ENCODE measurements around the gene SUSD6. TPM values are rescaled to one million over a fixed set of nuclear protein-coding genes. Genes with fewer than 3 reads are reported as not detected.

SUSD6 gene, protein sequence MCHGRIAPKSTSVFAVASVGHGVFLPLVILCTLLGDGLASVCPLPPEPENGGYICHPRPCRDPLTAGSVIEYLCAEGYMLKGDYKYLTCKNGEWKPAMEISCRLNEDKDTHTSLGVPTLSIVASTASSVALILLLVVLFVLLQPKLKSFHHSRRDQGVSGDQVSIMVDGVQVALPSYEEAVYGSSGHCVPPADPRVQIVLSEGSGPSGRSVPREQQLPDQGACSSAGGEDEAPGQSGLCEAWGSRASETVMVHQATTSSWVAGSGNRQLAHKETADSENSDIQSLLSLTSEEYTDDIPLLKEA
- polyA plus RNA-seq (2012; ENCODE audit: insufficient read depth, insufficient read length), result 6.7 TPM

GRCh38 chr14:69611172-69612013 is at the start of gene SUSD6:
Gene SUSD6 (plus strand): TSS chr14:69611596. CDS start chr14:69658593, 46,997 bp downstream.
- peak within 1 kb of the TSS; percentile 72 for H3K4me3 ChIP-seq (ENCODE audit: low read length)
- DNase-seq (ENCODE audit: low read depth, low spot score), result peak; percentile 81

DNA sequence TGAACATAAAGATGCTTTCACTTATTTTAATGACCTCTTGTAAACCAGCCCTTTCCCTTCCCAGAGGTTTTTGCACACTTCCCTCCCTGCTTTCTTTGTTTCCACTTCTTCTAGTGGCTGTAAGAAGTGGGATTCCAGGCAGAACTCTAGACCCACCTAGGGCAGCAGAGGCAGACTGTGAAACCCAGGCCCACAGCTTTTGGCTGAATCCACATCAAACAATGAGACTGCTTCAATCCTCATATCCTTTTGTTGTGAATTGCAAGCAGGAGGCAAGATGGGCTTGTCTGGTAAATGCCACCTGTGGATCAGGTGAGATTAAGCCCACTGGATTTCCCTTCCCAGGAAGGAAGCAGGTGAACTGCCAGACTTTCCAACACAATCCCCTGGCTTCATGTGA is 49.5 kb upstream of the SUSD6 start:
- no peak for DNase-seq (ENCODE audit: low read depth, low spot score)
- no peak overlapping the region for H3K4me3 ChIP-seq (ENCODE audit: low read length)

- no peak overlapping the region for H3K4me3 ChIP-seq (ENCODE audit: low read length)
- DNase-seq (ENCODE audit: low read depth, low spot score), result no peak
Measured at GRCh38 chr14:69567563-69567962, 43.8 kb upstream of the SUSD6 start.

DNA sequence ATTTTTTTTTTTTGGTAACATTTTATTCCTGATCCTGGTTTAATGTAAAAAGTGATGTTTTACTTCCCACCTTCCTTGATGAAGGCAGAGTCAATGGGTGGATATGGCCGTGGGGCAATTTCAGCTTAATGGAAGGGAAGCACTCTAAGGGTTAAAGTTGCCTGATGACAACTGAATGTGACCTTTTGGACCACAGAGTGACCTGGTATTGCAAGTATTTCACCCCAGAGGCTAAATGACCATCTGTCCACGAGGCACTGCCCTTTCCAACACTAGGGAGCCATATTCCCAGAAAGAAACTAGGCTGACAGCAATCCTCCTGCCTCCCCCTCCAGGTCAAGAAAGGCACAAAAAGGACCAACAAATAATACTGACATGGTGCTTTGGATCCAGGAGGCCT is 41.5 kb upstream of the SUSD6 start:
- no peak for DNase-seq (ENCODE audit: low read depth, low spot score)
- H3K4me3 ChIP-seq (ENCODE audit: low read length), result no peak overlapping the region

DNA sequence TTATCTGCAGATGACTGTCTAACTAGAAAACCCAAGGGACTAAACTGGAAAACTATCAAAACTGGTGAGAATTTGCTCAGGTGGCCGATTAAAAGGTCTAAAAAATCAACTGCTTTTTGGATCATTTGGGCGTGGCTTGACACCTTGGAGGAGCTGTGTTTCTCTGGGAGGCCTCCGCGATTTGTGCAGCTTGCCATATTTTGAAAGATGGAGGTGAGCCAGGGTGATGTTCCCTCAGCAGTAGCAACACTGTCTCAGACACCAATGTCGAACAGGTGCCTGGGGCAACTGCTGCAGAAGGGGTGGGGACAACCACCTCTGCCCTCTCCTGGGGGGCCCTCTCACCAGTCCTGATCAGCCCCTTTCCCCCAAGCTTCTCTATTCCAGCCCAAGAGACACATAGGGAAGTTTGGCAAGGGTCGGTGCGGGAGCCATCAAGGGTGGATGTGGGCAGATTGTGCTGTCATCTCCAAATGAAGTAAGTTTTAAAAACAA is 40.5 kb upstream of the SUSD6 start:
- no peak overlapping the region for H3K4me3 ChIP-seq (ENCODE audit: low read length)
- no peak for DNase-seq (ENCODE audit: low read depth, low spot score)

GRCh38 chr14:69571449-69572029 is 39.9 kb upstream of the SUSD6 start:
- no peak for DNase-seq (ENCODE audit: low read depth, low spot score)
- no peak overlapping the region for H3K4me3 ChIP-seq (ENCODE audit: low read length)

DNA sequence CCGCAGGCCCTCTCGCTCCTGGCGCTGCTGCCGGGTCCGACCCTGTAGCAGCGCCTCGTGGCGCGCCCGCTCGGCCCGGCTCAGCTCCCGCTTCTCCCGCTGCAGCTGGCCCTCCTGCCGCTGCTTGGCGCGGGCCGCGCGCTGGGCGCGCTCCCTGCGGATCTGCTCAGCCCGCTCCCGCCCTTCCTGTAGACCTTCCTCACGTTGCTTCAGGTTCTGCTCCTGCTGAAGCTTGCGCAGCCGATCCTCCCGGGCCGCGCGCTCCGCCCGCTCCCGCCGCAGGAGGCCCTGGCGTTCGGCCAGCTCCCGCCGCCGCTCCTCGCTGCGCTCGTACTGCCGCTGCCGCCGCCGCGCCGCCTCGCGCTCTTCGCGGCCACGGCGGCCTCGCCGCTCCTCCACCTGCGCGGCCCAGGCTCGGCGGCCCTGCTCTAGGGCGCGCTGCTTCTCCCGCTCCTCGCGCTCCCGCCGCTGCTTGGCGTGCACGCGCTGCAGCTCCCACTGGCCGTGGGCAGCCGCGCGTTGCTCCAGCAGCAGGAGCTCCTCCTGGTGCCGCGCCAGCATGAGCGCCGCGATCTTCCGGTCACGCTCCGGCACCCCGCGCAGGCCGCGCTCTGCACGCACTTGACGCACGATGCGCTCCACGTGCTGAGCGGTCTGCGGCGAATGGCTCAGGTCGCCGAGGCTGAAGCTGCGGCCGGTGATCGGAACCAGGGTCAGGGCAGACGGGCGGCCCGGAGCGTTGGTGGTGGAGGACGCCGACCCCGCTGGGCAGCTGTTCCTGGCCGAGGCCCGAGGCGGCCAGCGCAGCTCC is 39.2 kb upstream of the SUSD6 start:
- DNase-seq (ENCODE audit: low read depth, low spot score), result no peak
- no peak overlapping the region for H3K4me3 ChIP-seq (ENCODE audit: low read length)

DNA sequence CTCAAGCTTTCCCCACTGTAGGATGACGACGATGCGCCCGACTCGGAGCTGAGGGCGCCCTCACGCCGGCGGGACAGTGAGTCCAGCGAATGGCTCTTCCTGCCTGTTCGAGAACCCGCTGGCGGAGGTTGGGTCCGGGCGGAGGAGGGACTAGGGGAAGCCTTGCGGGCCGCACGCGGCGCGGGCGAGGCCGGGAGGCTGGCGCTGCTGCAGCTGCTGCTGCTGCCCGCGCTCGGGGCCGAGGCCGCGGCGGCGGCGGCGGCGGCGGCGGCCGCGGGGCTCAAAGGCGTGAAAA is 38.6 kb upstream of the SUSD6 start:
- no peak for DNase-seq (ENCODE audit: low read depth, low spot score)
- no peak overlapping the region for H3K4me3 ChIP-seq (ENCODE audit: low read length)

DNA sequence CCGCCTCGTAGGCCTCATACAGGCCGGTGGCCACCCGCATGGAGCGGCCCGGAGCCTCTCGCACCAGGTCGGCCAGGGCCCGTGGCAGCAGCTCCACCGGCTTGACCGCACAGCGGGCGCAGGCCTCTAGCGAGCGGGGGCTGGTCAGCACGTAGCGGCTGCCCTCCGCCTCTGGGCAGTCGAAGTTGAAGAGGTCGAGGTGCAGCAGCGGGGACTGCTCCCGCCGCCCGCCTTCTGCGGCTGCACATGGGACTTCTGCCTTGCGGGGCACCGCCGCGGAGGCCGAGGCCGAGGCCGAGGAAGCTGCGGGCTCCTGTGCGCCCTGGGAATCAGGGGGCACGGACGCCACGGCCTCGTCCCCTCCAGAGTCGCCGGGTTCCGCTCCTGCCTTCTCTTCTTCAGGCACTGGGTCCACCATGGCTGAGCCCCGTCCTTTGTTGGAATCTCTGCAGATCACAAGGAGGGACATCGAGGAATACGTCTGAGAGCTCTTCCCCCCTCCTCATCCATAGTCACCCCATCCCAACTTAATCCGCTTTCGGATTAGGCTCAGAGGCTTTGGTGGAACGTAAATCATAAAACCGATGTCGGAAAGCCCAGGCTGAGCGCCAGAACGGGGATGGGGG is 38.1 kb upstream of the SUSD6 start:
- H3K4me3 ChIP-seq (ENCODE audit: low read length), result no peak overlapping the region
- DNase-seq (ENCODE audit: low read depth, low spot score), result no peak

GRCh38 chr14:69573831-69574262 is 37.5 kb upstream of the SUSD6 start:
- DNase-seq (ENCODE audit: low read depth, low spot score), result no peak
- H3K4me3 ChIP-seq (ENCODE audit: low read length), result no peak overlapping the region

- peak; percentile 35 for DNase-seq (ENCODE audit: low read depth, low spot score)
- H3K4me3 ChIP-seq (ENCODE audit: low read length), result peak within 1 kb of the TSS; percentile 35
Measured at GRCh38 chr14:69574263-69574953, 37.0 kb upstream of the SUSD6 start, which contains the start of gene CCDC177. Gene CCDC177 (minus strand): TSS chr14:69574871. CDS start chr14:69573622, 1,249 bp downstream.

- DNase-seq (ENCODE audit: low read depth, low spot score), result no peak
- H3K4me3 ChIP-seq (ENCODE audit: low read length), result no peak overlapping the region
Measured at GRCh38 chr14:69574954-69575295, 36.5 kb upstream of the SUSD6 start.

GRCh38 chr14:69579476-69579875 is 31.9 kb upstream of the SUSD6 start:
- H3K4me3 ChIP-seq (ENCODE audit: low read length), result no peak overlapping the region
- DNase-seq (ENCODE audit: low read depth, low spot score), result no peak

GRCh38 chr14:69580009-69580577 is 31.3 kb upstream of the SUSD6 start:
- DNase-seq (ENCODE audit: low read depth, low spot score), result peak; percentile 32
- H3K4me3 ChIP-seq (ENCODE audit: low read length), result no peak overlapping the region

GRCh38 chr14:69581316-69581935 is 30.0 kb upstream of the SUSD6 start:
- H3K4me3 ChIP-seq (ENCODE audit: low read length), result no peak overlapping the region

GRCh38 chr14:69582212-69582611 is 29.2 kb upstream of the SUSD6 start:
- no peak overlapping the region for H3K4me3 ChIP-seq (ENCODE audit: low read length)
- DNase-seq (ENCODE audit: low read depth, low spot score), result no peak

More at GRCh38 chr14:69581316-69581935, 30.0 kb upstream of the SUSD6 start:
- DNase-seq (ENCODE audit: low read depth, low spot score), result no peak

DNA sequence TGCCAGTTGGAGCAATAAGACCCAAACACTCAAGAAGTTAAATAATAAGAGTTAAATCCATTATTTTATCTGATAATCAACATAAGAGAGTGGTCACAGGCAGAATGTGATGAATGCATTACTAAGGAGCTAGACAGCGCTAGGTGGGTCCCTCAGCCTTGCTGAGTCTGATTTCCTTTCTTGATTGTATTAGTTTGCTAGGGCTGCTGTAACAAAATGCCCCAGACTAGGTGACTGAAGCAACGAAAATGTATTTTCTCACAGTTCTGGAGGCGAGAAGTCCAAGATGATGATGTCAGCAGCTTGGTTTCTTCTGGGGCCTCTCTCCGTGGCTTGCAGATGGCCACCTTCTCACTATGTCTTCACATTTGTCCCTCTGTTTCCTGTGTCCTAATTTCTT is 28.6 kb upstream of the SUSD6 start:
- no peak overlapping the region for H3K4me3 ChIP-seq (ENCODE audit: low read length)
- DNase-seq (ENCODE audit: low read depth, low spot score), result no peak
